Right lung (tissue), 10 donors: ENCODE data around the gene ADH4. TPM values are rescaled to one million over a fixed set of nuclear protein-coding genes. Genes with fewer than 3 reads are reported as not detected.
"Not testable (repeated sequence)": the region's sequence is repeated elsewhere in the genome, so short reads cannot be mapped to it uniquely, and the experiment has no call there.

Experiments
- DNase-seq, 2 donors: peaks; one replicate each; pipeline ENCODE4 v3.0.0-alpha.2; 2013
- long read RNA-seq, 8 donors: transcript quantifications; one replicate each; lab custom pipeline, GENCODE V29; 2026
- polyA plus RNA-seq, 5 donors: library from polyadenylated mRNA; unstranded; fragments of 120-200 nt; gene quantifications; one replicate each; pipeline versions ENCODE4 v1.2.1 to v1.2.3, GENCODE V29; 2013; ENCODE audit warnings: inconsistent platforms in 1 of 5, low replicate concordance in 1 of 5; ENCODE audit not compliant: insufficient read length in 5 of 5, insufficient read depth in 1 of 5

The ADH4 gene
- 1 to 10 TPM in 3 of 5 donors, under 1 TPM in 2; 0.41 to 2.2 (median 1.3) TPM for polyA plus RNA-seq
- long read RNA-seq, donor 1 = 0 reads
- long read RNA-seq, donor 2 = 0 reads
- long read RNA-seq, donor 3 = 0 reads
- long read RNA-seq, donor 4 = 0 reads
- long read RNA-seq, donor 5, partial matches to known transcripts = 20 of 25 reads
- long read RNA-seq, donor 5, other reads (novel, unspliced or antisense) = 5 of 25 reads
- long read RNA-seq, donor 6 = 0 reads
- long read RNA-seq, donor 7 = 0 reads
- long read RNA-seq, donor 8 = 0 reads

DNA sequence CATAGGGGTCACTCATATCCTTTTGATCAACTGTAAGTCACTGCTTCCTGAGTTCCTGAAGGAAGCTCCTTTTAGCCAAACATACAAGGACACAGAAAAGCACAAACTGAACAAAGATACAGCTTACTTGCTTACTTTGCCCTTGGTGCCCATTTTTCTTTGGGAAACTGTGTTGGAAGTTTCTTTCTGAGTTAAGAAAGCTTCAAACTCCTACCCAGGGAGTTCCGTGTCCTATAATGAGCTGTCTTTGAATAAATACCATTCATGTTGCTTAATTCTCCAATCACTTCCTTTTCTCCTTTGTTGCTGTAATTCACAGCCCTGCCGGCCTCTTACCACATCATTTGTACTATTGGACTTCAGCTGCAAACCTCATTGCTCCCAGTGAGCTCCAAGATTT lies at the start of gene ADH4:
Gene ADH4 (minus strand): TSS at position 228 of the 400 bp plus-strand sequence. CDS start 75 bp downstream, at position 153.
- peak; percentile 24 to 32 for DNase-seq

DNA sequence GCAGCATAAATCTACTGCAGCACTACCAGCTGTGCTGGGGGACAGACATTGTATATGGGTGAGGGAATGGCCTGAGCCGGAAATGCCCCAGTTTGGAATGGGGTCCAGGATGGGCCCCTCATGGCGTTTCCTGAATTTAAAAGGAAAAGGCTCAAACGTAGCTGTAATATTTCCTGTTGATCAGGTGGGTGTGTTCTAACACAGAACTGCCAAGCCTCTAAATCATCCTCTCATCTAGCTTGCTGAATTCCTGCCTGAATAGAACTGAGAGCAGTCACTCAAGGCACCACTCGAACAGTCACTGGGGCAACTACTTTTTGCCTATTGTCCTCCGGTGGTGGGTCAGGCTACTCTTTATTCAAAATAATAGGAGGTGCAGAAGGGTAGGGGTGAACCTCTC lies 46.2 kb upstream of the ADH4 start:
- no peak for DNase-seq

DNA sequence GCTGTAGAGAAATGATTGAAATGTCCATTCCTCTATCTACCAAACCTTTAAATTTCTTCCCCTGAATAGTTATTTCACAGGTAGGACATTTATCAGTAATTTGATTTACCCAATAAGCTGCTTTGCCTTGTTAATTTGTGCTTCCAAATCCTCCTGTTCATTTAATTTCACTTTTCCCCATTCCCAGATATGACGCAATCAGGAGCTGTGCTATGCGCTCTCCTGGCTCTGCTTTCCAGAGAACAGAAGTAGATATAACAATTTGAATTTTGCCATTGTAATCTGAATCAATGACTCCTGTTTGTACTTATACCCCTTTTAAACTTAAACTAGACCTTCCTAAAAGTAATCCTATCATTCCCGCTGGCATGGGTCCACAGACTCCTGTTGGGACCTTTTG lies 45.8 kb upstream of the ADH4 start:
- not testable (repeated sequence) for DNase-seq

DNA sequence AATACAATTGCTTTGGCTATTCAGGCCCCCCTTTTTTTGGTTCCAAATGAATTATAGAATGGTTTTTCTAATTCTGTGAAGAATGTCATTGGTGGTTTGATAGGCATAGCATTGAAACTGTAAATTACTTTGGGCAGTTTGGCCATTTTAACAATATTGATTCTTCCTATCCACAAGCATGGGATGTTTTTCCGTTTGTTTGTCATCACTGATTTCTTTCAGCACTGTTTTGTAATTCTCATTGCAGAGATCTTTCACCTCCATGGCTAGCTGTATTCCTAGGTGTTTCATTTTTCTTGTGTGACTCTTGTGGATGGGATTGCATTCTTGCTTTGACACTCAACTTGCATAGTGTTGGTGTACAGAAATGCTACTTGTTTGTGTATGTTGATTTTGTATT lies 41.9 kb upstream of the ADH4 start:
- no peak for DNase-seq

DNA sequence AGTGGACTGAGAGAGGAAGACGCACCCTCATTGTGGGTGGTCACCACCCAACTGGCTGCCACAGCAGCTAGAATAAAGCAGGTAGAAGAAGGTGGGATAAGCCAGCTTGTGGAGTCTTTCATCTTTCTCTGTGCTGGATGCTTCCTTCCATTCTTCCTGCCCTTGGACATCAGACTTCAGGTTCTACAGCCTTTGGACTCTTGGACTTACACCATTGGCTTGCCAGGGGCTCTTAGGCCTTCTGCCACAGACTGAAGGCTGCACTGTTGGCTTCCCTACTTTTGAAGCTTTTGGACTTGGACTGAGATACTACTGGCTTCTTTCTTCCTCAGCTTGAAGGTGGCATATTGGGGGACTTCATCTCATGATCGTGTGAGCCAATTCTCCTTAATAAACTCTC lies 41.5 kb upstream of the ADH4 start:
- no peak for DNase-seq

DNA sequence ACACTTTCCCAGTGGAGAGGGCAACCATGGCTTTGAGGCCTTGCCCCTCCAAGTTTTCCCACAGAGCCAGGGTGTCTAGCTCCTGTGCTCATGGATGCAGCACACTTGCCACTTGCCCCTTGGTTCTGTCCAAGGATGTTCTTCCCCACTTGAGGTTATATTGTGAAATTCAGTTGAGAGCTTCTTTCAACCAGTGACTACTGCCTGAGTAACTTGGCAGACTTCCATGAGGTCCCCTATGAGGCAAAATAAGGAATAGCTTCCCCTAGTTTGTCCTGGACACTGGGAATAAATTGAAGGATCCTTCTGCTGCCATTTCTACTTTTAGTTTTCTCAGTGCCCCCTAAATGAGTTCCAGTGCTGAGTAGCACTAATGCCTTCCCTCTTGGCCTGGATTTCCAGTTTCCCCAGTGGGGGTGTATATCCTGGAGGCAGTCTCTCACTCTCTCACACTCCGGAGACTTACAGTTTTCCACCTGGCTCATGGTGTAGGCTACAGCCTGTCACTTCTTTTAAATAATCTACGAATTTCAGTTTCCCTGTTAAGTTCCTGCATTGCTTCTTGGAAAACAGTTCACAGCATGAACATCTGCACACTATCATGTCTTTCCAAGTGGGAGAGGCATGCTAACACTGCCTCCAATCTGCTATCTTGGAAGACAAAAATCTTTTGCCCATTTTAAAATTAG lies 36.4 kb upstream of the ADH4 start:
- no peak for DNase-seq

DNA sequence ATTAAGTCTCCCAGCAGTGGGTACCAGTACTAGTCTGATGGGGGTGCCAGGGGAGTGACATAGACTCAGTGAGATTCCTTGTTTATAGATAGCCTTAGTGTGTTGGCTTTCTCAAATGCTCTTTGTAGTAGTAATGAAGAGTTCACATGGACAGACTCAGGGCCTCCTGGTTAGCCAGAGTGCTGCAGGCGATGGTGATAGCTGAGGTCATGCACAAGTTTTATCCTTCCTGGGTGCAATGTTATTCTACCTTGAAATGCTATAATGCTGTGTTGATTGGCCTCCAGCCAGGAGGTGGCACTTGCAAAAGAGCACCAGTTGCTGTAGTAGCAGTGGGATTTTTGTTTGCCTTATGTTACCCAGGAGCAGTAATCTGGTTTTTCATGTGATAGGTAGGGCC lies 35.5 kb upstream of the ADH4 start:
- DNase-seq = no peak

DNA sequence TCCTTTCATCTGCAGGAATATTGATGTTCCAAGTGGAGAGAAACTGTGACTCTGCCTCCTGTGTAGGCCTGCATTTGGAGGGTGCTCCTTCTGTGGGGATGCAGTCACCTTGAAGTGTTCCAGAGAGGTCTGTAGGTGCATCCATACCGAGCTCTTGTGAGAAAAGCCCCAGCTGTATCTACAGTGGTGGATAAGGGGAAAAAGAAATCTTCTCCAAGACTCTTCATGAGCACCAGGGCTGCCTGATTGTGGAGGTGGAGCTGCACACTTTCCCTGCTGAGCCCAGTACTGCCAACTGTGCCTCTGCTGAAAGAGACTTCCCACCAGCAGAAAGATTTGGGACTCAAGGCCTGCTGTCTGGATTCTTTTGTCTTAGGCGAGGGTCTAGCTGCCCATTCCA lies 35.1 kb upstream of the ADH4 start:
- DNase-seq = no peak

DNA sequence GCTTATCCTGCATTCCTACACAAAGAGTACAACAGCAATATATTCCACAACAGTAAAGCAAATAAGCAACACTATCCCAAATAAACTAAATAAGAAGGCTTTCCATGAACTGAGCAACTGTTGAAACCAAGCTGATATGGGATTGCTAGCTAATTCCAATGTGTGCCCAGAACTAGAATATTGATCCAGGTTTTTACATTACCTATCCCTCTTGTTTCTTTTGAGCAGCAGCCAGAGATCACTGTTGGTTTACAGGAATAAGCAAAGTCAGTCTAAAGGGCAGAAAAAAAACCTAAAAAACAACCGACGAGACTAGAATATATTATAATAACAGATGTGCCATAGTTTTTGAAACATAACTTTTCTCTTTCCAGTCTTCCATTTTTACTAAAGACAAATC lies 22.4 kb upstream of the ADH4 start:
- no peak for DNase-seq

DNA sequence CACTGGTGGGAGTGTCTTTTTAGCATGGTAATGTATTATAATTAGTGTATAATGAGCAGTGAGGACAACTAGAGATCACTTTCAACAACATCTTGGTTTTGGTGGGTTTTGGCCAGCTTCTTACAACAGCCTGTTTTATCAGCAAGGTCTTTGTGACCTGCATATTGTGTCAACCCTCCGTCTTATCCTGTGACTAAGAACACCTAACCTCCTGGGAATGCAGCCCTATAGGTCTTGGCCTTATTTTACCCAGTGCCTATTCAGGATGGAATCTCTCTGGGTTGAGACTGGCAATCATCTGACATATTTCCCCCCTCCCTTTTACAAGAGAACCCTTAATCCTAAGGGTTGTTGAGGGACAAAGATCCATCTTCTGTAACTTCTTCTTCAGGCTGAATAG lies 21.9 kb upstream of the ADH4 start:
- DNase-seq = no peak

DNA sequence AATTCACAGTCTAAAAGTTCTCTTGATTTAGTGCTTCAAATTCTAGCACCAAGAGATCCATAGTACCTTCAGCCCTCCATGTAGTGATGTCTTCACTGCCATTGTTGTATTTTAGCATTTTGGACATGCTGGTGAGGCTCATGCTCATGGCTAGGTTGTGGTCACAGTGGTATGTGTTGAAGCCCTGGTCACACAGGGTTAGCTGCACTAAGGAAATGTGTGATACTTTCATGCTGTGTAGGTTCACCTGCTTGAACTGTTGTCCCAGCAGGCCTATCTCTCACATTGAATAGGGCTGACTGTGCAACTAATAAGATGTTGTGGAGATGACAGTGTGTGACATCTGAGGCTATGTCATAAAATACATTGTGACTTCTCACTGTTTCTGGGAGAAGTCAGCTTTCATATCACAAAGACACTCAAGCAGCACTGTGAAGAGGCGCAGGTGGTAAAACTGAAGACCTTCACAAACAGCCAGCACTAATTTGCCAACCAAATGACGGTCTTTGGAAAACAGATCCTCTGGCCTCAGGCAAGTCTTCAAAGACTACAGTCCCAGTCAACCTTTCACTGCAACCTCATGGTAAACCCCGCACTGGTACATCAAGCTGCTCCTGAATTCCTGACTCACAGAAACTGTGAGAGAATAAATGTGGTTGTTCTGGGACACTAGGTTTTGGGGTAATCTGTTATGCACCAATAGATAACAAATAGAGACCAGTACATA lies 17.4 kb upstream of the ADH4 start:
- DNase-seq = no peak

DNA sequence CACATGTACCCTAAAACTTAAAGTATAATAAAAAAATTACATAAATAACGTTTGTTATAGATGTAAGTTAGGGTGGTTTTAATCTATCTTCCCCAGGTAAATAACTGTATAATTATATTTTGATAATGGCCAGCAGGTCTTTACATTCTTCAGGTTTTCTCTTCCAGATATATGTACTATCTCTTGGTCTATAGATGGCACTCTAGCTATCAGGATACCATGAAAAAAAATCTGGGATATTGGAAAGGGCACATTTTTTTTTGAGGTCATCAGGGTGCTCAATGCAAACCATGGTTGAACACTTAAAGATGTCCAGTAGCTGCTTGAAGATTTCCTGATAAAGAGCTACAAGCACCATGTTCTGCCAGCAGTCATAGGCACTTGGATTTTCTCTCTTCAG lies 15.6 kb upstream of the ADH4 start:
- DNase-seq = no peak

DNA sequence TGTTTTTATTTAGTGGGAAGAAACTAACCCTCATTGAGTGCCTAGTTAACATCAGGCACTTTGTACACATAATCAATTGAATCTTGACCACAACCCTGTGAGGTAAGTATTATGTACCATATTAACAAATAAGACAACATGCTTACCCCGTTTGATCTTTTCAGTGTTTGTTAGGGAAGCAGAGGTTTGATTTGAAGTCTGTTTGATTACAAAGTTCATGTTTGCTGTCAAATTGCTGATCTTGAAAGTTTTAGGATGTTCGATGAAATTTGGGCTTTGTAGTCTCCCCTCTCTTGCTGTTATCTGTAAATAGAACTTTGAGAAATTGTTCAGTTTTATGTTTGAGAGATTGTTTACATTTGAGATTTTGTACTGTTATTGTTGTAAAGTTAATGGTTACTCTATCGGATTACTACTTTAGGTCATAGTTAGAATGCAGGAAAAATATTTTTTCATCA lies 13.4 kb upstream of the ADH4 start:
- DNase-seq = no peak

DNA sequence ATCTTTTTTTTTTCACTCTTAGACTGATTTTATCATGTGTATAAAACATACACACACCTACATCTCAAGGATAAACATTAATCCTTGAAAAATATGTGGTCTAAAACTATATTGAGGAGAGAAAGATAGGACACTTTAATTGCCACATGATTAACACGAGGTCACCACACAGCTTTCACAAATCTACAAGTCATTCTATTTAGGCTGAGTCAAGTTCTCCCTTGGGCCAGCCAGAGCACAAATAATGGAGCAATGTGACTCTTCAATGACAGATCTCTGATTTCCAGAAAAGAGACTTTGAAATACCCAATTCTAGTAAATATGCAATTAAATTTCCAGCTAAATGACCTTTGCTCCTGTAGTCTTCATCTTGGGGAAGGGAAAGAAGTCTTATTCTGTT lies 12.9 kb upstream of the ADH4 start:
- no peak for DNase-seq

DNA sequence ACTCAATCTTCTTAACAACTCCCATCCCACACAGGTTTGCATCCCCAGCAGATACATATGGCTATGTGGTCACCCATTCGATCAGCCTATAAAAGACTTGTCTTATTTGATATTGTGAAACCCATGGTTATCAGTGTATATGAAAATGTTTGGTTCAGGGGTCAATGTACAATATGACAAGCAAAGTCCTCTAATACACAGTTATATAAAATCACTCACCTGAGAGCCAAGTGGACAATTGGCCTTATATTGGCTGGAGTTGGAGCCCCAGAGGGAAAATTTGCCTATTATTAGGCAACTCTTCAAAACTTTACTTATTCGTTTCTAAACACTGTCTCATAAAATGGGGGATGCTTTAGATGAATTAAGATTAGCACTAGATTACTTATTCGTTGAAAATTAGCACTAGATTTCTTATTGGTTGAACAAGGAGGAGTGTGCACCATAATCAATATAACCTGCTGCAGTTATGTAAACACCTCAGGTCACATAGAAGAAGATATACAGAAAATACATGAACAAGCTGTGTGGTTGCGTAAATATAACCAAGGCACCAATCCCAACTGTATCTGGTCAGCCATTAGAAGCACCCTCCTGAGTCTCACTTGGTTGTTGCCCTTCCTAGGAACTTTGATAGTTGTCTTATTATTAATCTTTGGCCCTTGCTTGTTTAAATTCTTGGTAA lies 10.7 kb upstream of the ADH4 start:
- DNase-seq = no peak

DNA sequence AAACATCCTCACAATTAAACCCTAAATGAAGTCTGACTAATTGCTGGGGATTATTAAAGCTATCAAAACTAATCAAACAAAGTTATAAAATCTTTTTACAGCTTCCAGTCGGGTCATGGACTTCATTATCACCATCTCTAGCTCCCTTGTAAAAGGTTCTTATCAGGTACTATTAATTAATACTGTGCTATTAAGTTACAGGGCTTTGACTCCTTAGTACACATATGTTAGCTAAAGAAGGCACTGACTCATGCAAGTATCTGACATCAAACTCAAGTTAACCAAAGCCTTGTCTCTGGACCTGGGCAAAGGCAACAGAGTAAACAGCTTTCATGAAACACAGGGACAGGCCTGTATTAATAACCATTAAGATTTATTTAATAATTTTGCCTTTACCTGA lies 7.9 kb upstream of the ADH4 start:
- DNase-seq = no peak

DNA sequence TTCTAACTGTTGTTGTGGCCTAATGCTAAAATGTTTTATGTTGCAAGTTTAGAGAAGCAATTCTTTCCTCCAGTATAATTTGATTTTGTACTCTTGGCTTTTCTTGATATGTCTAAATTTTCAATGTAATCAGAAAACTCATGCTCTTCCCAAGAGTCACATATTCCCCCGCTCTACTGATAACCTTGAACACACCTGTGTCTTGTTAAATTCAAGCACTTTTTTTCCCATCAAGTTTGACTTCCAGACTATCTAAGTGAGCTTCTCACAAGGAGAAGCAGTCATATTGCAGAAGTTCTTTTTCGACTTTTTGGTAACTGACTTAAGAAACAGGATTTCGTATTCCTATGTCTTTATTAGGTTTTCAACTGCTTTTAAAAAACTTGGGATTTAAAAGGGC lies 7.4 kb upstream of the ADH4 start:
- no peak for DNase-seq

DNA sequence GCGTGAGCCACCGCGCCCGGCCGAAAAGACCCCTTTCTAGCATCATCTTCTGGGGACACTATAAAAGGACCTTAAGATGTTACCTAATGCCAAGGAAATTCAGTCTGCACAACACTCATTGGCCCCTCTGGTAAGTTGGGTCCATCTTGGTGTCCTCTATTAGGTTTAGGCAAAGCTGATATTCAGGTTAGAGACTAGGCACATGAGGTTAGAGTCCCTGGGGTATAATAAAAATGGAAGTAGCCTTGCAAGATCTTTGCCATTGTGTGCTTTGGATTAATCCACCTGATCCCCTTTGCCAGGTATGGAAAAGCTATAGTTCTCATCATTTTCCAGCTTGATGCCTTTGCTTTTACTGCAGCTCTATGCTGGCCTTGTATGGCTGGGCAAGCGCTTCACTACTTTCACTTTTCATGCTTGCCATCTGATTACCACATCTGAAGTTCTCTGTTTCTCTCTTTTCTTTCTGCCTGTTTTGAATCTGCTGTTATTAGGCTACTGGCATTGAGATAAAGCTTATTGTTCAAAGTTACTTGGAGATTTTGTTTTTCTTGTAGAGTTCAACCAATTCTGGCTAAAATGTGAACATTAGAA lies 5.4 kb upstream of the ADH4 start:
- no peak for DNase-seq

DNA sequence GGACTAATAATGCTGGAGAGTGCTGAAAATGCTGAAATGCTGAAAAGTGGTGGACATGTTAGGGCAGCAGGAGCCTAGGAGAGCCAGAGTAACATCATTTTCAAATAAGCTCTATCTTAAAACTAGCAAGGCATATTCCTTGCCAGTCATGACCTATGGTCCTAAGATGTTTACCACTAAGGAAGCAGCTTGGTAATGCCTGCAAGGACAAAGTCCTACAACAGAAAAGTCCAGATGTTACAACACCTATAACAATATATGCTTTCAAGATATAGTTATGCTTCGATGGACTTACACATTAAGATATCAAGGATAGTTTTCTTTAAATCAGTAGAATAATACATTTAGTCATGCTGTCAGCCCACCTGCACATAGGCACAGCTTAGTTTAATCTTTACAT lies 4.5 kb upstream of the ADH4 start:
- no peak for DNase-seq

DNA sequence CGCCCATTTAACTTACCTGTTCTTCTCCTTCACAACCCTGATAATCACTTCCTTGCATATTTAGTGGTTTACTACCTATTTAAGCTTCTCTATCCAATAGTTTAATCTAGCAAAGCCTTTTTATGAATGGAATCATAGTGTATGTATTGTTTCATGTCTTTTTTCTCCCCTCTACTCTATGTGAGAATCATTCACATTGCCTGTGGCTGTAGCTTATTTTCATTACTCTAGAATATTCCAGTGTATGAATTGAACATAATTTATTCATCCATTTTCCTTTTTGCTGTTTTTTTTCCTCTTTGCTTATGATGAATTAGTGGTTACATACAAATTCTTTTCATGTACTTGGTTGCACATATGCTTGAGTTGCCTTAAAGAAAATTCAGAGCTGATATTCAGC lies 490 bp upstream of the ADH4 start:
- DNase-seq = no peak

DNA sequence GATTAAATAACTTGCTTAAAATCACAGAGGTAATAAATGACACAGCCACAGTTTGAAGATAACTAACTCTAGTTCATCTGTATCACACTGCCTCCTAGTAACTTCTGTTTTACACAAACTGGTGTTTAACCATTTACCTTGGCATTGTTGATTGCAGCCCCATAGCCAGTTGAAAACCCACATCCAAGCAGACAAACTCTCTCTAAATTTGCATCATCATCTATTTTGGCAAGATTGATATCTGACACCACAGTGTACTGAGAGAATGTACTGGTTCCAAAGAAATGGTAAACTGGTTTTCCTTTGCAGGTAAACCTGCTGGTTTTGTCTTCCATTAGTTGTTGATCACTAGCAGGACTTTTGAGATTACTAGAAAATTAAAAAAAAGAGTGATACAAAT lies 7.8 kb downstream of the ADH4 start:
- DNase-seq = no peak
